T-cell (primary cell): ENCODE data around the gene ATP5F1D. TPM values are rescaled to one million over a fixed set of nuclear protein-coding genes. Genes with fewer than 3 reads are reported as not detected.

Source experiments
- ATAC-seq, 4 experiments: fragments of 200-7000 bp in 3 of 4; fragments of 150-1000 bp in 1 of 4; cut with Tn5 transposase; replicated peaks in 1 of 4; 1 replicate in 3 of 4; 2 replicates in 1 of 4; pipeline ENCODE4 v1.10.0; 2021; ENCODE audit warnings: moderate library complexity in 3 of 4, mild to moderate bottlenecking in 2 of 4, moderate number of reproducible peaks in 1 of 4
- CTCF ChIA-PET, 2 donors: fragments of 300-600 bp; sonication (Branson Sonifier 250); formaldehyde crosslinking; loops; one replicate each; lab custom pipeline; 2022; ENCODE audit warnings: antibody characterized with exemption in 2 of 2; lab: Charles Lee
- POLR2A ChIA-PET, 2 donors: fragments of 300-600 bp; sonication (Branson Sonifier 250); formaldehyde crosslinking; loops; one replicate each; lab custom pipeline; 2022; ENCODE audit warnings: antibody characterized with exemption in 2 of 2; lab: Charles Lee
- DNase-seq, 35 experiments: peaks; one replicate each; pipeline versions ENCODE4 v3.0.0 to v3.0.0-alpha.2; 2013 to 2023
- H3K27ac ChIP-seq: one replicate; pipeline ENCODE4 v1.5.1; 2013; ENCODE audit warnings: low read length
- H3K27me3 ChIP-seq, 2 experiments: replicated peaks in 1 of 2; 1 replicate in 1 of 2; 2 replicates in 1 of 2; pipeline versions ENCODE4 v1.6.1 to v1.7.0; 2013; ENCODE audit warnings: low read length in 1 of 2, mixed read lengths in 1 of 2; ENCODE audit not compliant: control insufficient read depth in 2 of 2, insufficient read depth in 2 of 2; ENCODE audit errors: extremely low read depth in 1 of 2
- H3K36me3 ChIP-seq, 2 donors: 1 replicate in 1 of 2; 2 replicates in 1 of 2; pipeline versions ENCODE4 v1.6.1 to v1.7.0; 2013; ENCODE audit warnings: low read length in 1 of 2; ENCODE audit not compliant: control insufficient read depth in 2 of 2, insufficient read depth in 1 of 2; ENCODE audit errors: extremely low read depth in 1 of 2
- H3K4me1 ChIP-seq, 2 experiments: 1 replicate in 1 of 2; 2 replicates in 1 of 2; pipeline versions ENCODE4 v1.6.1 to v1.7.0; 2013; ENCODE audit warnings: low read length in 2 of 2, mixed read lengths in 1 of 2; ENCODE audit not compliant: insufficient read depth in 2 of 2, control insufficient read depth in 1 of 2; ENCODE audit errors: extremely low read depth in 1 of 2
- H3K4me3 ChIP-seq, 2 donors: 1 replicate in 1 of 2; 2 replicates in 1 of 2; pipeline versions ENCODE4 v1.5.1 to v1.7.0; 2013; ENCODE audit warnings: mild to moderate bottlenecking in 2 of 2, low read length in 1 of 2, moderate library complexity in 1 of 2; ENCODE audit not compliant: control insufficient read depth in 1 of 2; ENCODE audit errors: extremely low read depth in 1 of 2
- H3K9me3 ChIP-seq: 2 replicates; pipeline ENCODE4 v1.7.0; 2013
- H3K27ac Mint-ChIP-seq, 2 donors: one replicate each; pipeline ENCODE4 v1.8.0; 2020 to 2021; ENCODE audit warnings: mild to moderate bottlenecking in 2 of 2, mixed read lengths in 2 of 2
- H3K27me3 Mint-ChIP-seq, 2 donors: one replicate each; pipeline ENCODE4 v1.8.0; 2021 to 2022; ENCODE audit warnings: mixed read lengths in 2 of 2
- H3K36me3 Mint-ChIP-seq: one replicate; pipeline ENCODE4 v1.8.0; 2021; ENCODE audit warnings: mixed read lengths
- H3K4me1 Mint-ChIP-seq, 3 donors: one replicate each; pipeline ENCODE4 v1.8.0; 2020 to 2022; ENCODE audit warnings: mixed read lengths in 3 of 3, mild to moderate bottlenecking in 1 of 3
- H3K4me3 Mint-ChIP-seq, 3 donors: one replicate each; pipeline ENCODE4 v1.8.0; 2020 to 2022; ENCODE audit warnings: mild to moderate bottlenecking in 3 of 3, mixed read lengths in 3 of 3, moderate library complexity in 3 of 3
- H3K9me3 Mint-ChIP-seq, 3 donors: one replicate each; pipeline ENCODE4 v1.8.0; 2020 to 2022; ENCODE audit warnings: mixed read lengths in 3 of 3
- WGBS: methylation state at CpG from one replicate; pipeline ENCODE4 v1.1.5; 2013; ENCODE audit warnings: missing lambda C conversion rate; ENCODE audit not compliant: insufficient coverage; 5-methylcytosine and 5-hydroxymethylcytosine counted together
- total RNA-seq, 35 experiments: library from RNA in 6 of 35; stranded (reverse) in 6 of 35; fragments of 120-200 nt in 1 of 35; gene quantifications; one replicate each; pipeline versions ENCODE4 v1.2.1 to v1.2.4 and lab custom pipeline; 2013 to 2026

Gene ATP5F1D
- total RNA-seq, 5 donors from 2014 or later (not counting 1 experiment from before 2014, with no cell fraction given), result 117 to 233 (median 155) TPM

DNA sequence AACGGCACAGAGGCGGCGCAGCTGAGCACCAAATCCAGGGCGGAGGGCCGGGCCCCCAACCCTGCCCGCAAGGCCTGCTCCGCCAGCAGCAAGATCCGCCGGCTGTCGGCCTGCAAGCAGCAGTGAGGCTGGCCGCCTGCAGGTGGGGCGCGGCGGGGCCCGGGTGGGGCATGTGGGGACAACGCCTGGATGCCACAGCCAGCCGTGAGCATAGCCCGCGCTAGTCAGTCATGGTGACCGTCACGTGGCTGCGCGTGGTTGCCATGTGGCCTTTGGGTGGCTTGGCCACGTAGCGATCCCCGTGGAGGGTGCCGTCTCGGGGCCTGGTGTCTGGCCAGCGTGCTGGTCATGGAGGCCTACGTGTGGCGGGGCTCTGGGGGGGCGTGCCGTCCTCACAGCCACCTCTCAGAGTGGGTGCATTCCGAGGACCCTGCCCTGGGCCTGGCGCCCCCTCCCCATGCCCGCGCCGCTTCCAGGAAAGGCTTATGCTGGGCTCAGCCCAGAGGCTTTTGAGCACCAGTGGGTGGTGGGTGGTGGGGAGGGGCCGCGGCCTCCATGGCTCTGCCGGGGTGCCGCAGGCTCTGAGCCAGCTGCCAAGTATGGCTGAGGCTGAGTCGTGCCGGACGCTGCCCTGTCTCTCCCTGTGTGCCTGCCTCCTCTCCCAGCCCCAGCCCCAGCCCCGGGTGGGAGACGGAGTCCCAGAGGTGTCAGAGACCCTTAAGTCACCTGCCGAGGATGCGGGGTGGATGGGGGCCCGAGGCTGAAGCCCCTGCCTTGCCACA is 14.8 kb upstream of the ATP5F1D start:
- no peaks in the 10 kb centered on the region for H3K27me3 ChIP-seq
- peaks cover 25 to 34% of the 10 kb centered on the region in 2 donors for H3K36me3 ChIP-seq
- POLR2A ChIA-PET, result no interaction called here
- H3K9me3 ChIP-seq, result no peaks in the 10 kb centered on the region
- DNase-seq (no peak), ATAC-seq (no peak)
- Mint-ChIP-seq H3K4me1 (no peaks in the 10 kb centered on the region), H3K36me3 (no peaks in the 10 kb centered on the region), H3K27me3 (no peaks in the 10 kb centered on the region), H3K9me3 (no peaks in the 10 kb centered on the region), H3K27ac (no peak overlapping the region), H3K4me3 (no peak overlapping the region)
- CTCF ChIA-PET, result no interaction called here
- H3K27ac ChIP-seq, result no peak overlapping the region
- WGBS, result 95% methylated on average over 45 of the region's 50 CpGs
- H3K4me3 ChIP-seq, result no peak overlapping the region
- H3K4me1 ChIP-seq, result no peaks in the 10 kb centered on the region

DNA sequence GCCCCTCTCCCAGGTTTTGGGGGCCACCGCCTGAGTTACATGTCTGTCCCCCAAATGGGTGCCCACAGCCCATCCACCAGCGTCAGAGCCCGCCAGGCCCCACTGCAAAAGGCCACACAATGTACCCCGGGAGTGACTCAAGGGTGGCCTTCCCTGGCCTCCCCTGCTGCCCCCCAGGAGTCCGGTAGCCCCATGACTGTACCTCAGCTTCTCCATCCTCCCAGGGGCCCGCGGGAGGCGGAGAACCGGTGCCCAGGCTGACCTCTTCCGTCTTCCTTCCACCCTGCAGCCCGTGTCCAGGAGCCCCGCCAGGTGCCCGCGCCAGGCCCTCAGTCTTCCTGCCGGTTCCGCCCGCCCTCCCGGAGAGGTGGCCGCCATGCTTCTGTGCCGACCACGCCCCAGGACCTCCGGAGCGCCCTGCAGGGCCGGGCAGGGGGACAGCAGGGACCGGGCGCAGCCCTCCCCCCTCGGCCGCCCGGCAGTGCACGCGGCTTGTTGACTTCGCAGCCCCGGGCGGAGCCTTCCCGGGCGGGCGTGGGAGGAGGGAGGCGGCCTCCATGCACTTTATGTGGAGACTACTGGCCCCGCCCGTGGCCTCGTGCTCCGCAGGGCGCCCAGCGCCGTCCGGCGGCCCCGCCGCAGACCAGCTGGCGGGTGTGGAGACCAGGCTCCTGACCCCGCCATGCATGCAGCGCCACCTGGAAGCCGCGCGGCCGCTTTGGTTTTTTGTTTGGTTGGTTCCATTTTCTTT is 14.1 kb upstream of the ATP5F1D start:
- Histone ChIP-seq H3K36me3 (peaks cover 25 to 26% of the 10 kb centered on the region in 2 donors), H3K4me1 (no peaks in the 10 kb centered on the region), H3K27ac (no peak overlapping the region), H3K4me3 (no peak overlapping the region), H3K27me3 (no peaks in the 10 kb centered on the region), H3K9me3 (no peaks in the 10 kb centered on the region)
- ChIA-PET CTCF (interaction anchor here (0.6 kb wide), 2 partner anchors 38 to 143 kb away, joined by 3 to 4 read pairs; no protein-coding TSS in a partner anchor), POLR2A (interaction anchor here in 1 of 2 donors (0.6 kb wide), 1 partner anchor 211 kb away, joined by 9 read pairs; no protein-coding TSS in a partner anchor)
- Mint-ChIP-seq H3K36me3 (no peaks in the 10 kb centered on the region), H3K27me3 (no peaks in the 10 kb centered on the region), H3K4me1 (peaks cover 0 to 3% (median 0%) of the 10 kb centered on the region in 3 donors), H3K4me3 (no peak overlapping the region), H3K9me3 (no peaks in the 10 kb centered on the region), H3K27ac (no peak overlapping the region)
- 98% methylated on average over 24 of the region's 56 CpGs for WGBS
- ATAC-seq (no peak), DNase-seq (no peak)

- H3K4me1 Mint-ChIP-seq, result peaks cover 0 to 3% (median 0%) of the 10 kb centered on the region in 3 donors
- ChIA-PET POLR2A (interaction anchor here in 1 of 2 donors (0.6 kb wide), 1 partner anchor 212 kb away, joined by 9 read pairs; no protein-coding TSS in a partner anchor), CTCF (interaction anchor here (0.6 kb wide), 2 partner anchors 37 to 142 kb away, joined by 3 to 4 read pairs; no protein-coding TSS in a partner anchor)
- no peak overlapping the region for H3K27ac Mint-ChIP-seq
- Histone ChIP-seq H3K9me3 (no peaks in the 10 kb centered on the region), H3K27ac (no peak overlapping the region), H3K27me3 (no peaks in the 10 kb centered on the region), H3K36me3 (peaks cover 17 to 23% of the 10 kb centered on the region in 2 donors), H3K4me1 (no peaks in the 10 kb centered on the region), H3K4me3 (no peak overlapping the region)
- no peaks in the 10 kb centered on the region for H3K27me3 Mint-ChIP-seq
- no peaks in the 10 kb centered on the region for H3K9me3 Mint-ChIP-seq
- DNase-seq, result no peak
- no peaks in the 10 kb centered on the region for H3K36me3 Mint-ChIP-seq
- H3K4me3 Mint-ChIP-seq, result no peak overlapping the region
- 98% methylated on average over 83 of the region's 100 CpGs for WGBS
- ATAC-seq, result no peak
These were observed 13.2 kb upstream of the ATP5F1D start for GRCh38 chr19:1228161-1228957.

DNA sequence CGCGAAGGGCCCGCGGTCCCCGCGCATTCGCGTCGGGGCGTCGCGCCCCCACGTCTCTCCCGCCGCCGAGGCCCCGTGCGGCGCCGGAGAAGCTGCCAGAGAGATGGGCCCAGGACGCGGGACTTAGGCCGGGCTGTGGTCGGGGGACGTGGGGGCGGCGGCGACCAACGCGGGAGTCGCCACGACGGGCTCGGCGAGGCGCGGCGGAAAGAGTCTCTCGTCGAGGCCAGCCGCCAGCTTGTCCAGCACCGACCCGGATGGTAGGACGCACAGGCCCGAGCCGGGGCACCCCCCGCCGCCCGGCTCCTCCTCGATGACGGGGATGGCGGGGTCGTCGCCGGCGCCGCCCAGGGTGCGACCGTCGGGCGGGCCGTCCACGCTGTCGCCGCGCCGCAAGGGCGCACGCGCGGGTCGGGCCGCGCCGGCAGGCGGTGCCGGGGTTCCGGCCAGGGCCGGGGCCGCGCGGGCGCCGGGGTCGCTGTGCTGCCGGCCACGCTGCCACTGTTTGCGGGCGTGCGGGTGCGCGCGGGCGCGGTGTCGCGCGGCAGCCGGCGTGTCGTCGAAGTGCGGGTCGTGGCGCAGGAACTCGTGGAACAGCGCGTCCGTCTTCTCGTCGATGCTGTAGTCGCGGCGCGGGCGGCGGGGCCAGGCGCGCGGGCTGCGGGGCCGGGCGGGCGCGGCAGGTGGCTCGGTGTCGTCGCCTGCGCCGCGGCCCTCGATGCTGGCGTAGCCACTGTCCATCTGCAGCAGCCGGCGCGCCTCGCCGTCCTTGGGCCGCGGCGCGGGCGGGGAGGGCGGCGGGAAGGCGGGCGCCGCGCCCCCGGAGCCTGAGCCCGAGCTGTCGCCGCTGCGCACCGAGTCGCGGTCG is 12.3 kb upstream of the ATP5F1D start:
- Mint-ChIP-seq H3K4me3 (no peak overlapping the region), H3K36me3 (no peaks in the 10 kb centered on the region), H3K27me3 (no peaks in the 10 kb centered on the region), H3K4me1 (peaks cover 0 to 3% (median 0%) of the 10 kb centered on the region in 3 donors), H3K27ac (no peak overlapping the region), H3K9me3 (no peaks in the 10 kb centered on the region)
- no peak for ATAC-seq
- H3K4me1 ChIP-seq, result no peaks in the 10 kb centered on the region
- ChIA-PET POLR2A (no interaction called here), CTCF (no interaction called here)
- H3K27me3 ChIP-seq, result no peaks in the 10 kb centered on the region
- no peak overlapping the region for H3K4me3 ChIP-seq
- WGBS, result 98% methylated on average over 145 of the region's 158 CpGs
- peaks cover 8 to 17% of the 10 kb centered on the region in 2 donors for H3K36me3 ChIP-seq
- no peaks in the 10 kb centered on the region for H3K9me3 ChIP-seq
- H3K27ac ChIP-seq, result no peak overlapping the region
- no peak for DNase-seq

- peaks cover 0 to 3% (median 0%) of the 10 kb centered on the region in 3 donors for H3K4me1 Mint-ChIP-seq
- no peaks in the 10 kb centered on the region for H3K9me3 Mint-ChIP-seq
- no peak overlapping the region for H3K27ac ChIP-seq
- DNase-seq, result no peak
- H3K4me3 Mint-ChIP-seq, result no peak overlapping the region
- H3K4me3 ChIP-seq, result no peak overlapping the region
- no peaks in the 10 kb centered on the region for H3K4me1 ChIP-seq
- ChIA-PET POLR2A (no interaction called here), CTCF (no interaction called here)
- H3K36me3 Mint-ChIP-seq, result no peaks in the 10 kb centered on the region
- no peaks in the 10 kb centered on the region for H3K9me3 ChIP-seq
- no peaks in the 10 kb centered on the region for H3K27me3 Mint-ChIP-seq
- no peak overlapping the region for H3K27ac Mint-ChIP-seq
- no peaks in the 10 kb centered on the region for H3K27me3 ChIP-seq
- WGBS, result 96% methylated on average over 57 of the region's 61 CpGs
- no peak for ATAC-seq
- H3K36me3 ChIP-seq, result peaks cover 5 to 11% of the 10 kb centered on the region in 2 donors
These were observed 11.4 kb upstream of the ATP5F1D start for GRCh38 chr19:1229924-1230782.
